Lower leg skin (tissue), 4 donors: ENCODE results near the gene RNF138. TPM values are rescaled to one million over a fixed set of nuclear protein-coding genes. Genes with fewer than 3 reads are reported as not detected.

Source experiments
- DNase-seq, 2 donors: peaks; one replicate each; pipeline ENCODE4 v3.0.0-alpha.2; 2019; ENCODE audit warnings: low spot score in 2 of 2
- H3K4me3 ChIP-seq: fragments of 200-600 bp; sonication (generic); 2 replicates; pipeline ENCODE4 v1.5.1; 2017; ENCODE audit warnings: mild to moderate bottlenecking, low read depth; ENCODE audit not compliant: poor library complexity, severe bottlenecking
- POLR2A ChIP-seq, 2 donors: fragments of 450-650 bp; IDR thresholded peaks; one replicate each; pipeline ENCODE4 v1.6.1; 2016 to 2017; ENCODE audit warnings: antibody characterized with exemption in 2 of 2, mild to moderate bottlenecking in 1 of 2, moderate library complexity in 1 of 2
- WGBS, 2 donors: methylation state at CpG; one replicate each; pipeline ENCODE4 v1.1.5; 2018; 5-methylcytosine and 5-hydroxymethylcytosine counted together
- intact Hi-C: fragments of 100-400 bp; cut with DNase I; formaldehyde crosslinking; loops from one replicate; pipeline ENCODE4 v1.15.0; 2023; ENCODE audit warnings: low total_unique reads
- total RNA-seq, 4 donors: library from RNA; depleted of rRNA; stranded (reverse); fragments of >200 nt; gene quantifications; one replicate each; pipeline ENCODE4 v1.1.0, GENCODE V29; 2016
- TF ChIP-seq, protein P1 (sequence below), 3 donors: fragments of 450-650 bp; IDR thresholded peaks; one replicate each; pipeline ENCODE4 v1.5.1; 2016; ENCODE audit warnings: antibody characterized with exemption in 3 of 3, mild to moderate bottlenecking in 3 of 3, moderate library complexity in 2 of 3

Gene RNF138
- total RNA-seq, 4 donors from 2014 or later = 8.5 to 19.5 (median 14.9) TPM

DNA sequence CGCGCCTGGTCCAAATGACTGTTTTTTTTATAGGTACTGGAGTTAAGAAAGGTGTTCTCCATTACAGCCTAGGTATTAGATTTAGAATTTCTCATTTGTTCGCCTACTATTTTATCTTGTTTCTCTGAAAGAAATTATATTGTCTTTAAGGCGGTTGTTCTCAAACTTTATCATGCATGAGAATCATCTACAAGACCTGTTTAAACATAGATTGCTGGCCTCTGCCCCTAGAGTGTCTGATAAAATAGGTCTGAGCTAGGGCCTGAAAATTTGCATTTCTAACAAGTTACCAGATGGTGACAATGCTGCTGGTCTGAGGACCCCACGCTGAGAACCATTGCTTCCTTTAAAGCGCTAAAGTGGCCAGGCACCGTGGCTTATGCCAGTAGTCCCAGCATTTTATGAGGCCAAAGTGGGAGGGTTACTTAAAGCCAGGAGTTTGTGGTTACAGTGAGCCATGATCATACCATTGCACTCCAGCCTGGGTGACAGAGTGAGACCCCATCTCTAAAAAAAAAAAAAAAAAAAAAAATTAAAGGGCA, 34.0 kb upstream of the RNF138 start:
- 84 to 91% methylated on average over 7 of the region's 7 CpGs for WGBS, 2 donors
- TF ChIP-seq POLR2A (IDR thresholded peaks at IDR 0.05) = no peak
- intact Hi-C loops = no loop called here
- no peak overlapping the region for H3K4me3 ChIP-seq
- DNase-seq = no peak

DNA sequence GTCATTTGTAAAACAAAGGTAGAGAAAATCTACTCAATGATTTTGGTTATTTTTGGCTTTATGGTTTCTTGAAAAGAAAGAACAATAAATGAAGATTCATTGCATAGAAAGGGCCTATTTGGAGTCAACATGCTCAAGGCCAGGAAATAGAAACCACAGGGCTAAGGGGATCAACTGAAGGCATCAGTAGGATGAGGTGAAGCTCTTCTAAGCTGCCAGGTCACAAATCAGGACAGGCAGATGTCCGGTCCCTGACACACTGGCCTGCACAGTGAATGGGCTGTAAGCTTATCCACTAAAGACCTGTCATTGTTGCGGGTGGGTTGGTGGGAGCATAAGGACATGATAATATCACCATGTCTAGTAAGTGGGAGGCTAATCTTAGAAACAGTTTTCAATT, 31.6 kb upstream of the RNF138 start:
- no peak for TF ChIP-seq POLR2A (IDR thresholded peaks at IDR 0.05)
- TF ChIP-seq, protein P1, sequence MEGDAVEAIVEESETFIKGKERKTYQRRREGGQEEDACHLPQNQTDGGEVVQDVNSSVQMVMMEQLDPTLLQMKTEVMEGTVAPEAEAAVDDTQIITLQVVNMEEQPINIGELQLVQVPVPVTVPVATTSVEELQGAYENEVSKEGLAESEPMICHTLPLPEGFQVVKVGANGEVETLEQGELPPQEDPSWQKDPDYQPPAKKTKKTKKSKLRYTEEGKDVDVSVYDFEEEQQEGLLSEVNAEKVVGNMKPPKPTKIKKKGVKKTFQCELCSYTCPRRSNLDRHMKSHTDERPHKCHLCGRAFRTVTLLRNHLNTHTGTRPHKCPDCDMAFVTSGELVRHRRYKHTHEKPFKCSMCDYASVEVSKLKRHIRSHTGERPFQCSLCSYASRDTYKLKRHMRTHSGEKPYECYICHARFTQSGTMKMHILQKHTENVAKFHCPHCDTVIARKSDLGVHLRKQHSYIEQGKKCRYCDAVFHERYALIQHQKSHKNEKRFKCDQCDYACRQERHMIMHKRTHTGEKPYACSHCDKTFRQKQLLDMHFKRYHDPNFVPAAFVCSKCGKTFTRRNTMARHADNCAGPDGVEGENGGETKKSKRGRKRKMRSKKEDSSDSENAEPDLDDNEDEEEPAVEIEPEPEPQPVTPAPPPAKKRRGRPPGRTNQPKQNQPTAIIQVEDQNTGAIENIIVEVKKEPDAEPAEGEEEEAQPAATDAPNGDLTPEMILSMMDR (IDR thresholded peaks at IDR 0.05) = no peak
- DNase-seq = no peak
- 83 to 90% methylated on average over 2 of the region's 2 CpGs for WGBS, 2 donors
- no peak overlapping the region for H3K4me3 ChIP-seq
- intact Hi-C loops = no loop called here

DNA sequence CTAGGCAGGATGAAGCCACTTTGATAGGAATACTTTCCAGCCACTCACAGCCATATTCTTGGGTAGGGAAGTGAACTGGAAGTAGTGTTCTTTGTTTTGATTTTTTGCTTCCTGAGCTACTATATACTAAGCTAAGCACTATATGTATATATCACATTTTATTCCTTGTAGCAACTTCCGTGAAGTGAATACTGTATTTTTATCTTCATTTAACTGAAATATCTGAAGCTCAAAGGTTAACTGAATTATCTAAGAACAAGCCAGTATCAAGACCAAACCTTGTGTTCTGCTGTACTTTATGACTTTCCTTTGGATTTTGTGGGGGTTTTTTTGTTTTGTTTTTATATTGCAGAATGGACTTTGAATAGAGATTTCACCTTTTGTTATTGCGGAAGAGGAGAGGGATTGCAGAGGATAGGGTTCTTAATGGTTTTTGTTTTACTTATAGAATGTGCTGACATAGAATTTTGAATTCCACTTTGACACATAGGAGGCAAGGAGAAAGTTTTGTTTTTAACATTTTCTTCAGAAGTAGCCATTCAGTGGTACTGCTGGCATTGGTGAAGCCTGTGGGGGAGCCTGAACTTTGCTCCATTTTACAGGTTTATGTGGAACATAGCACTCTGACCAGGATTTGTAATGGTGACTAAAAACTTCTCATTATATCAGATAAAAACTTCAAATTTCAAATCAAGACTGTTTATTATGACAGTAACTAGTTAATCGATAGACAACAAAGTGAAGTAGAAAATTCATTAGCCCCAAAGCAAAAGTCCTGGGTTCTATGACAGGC, 24.1 kb upstream of the RNF138 start:
- no peak for DNase-seq
- whole genome bisulfite sequencing, 2 donors = 97 to 98% methylated on average over 3 of the region's 3 CpGs
- intact Hi-C loops = no loop called here
- H3K4me3 ChIP-seq = no peak overlapping the region
- TF ChIP-seq, protein P1 (IDR thresholded peaks at IDR 0.05) = no peak
- no peak for TF ChIP-seq POLR2A (IDR thresholded peaks at IDR 0.05)

DNA sequence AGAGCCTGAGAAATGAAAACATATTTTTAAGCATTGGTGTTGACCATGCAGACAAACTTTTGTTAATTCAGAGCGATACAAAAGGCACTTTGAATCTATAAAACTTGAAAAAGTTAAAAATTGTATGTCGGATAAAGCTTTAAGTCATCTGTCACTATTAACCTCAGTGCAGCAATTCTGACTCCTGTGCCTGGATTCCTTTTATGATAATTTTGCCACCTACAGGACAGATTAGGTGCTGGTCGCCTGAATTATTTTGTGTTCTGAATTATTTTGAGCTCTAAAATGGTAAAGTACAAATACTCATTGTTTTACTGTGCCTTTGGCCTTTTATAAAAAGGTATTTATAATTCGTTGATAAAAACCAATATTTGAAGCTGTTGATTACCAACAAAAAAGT, 19.4 kb upstream of the RNF138 start:
- intact Hi-C loops = no loop called here

DNA sequence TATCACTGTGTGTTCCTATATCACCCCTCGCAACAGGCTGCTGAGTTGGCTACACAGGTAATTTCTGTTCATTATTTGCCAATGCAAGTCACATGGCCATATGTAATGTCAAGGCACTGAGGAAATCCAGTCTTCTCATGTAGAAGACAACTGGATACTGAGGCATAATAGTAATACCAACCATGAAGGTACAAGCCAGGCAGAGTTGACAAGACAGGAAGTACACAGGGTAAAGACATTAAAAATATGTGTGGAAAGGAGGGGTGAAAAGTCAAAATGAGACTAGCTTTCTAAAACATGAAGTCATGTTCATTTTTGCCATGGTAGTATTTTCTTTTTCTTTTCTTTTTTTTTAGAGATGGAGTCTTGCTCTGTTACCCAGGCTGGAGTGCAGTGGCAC, 17.5 kb upstream of the RNF138 start:
- H3K4me3 ChIP-seq = no peak overlapping the region
- TF ChIP-seq, protein P1 (IDR thresholded peaks at IDR 0.05) = no peak
- TF ChIP-seq POLR2A (IDR thresholded peaks at IDR 0.05) = no peak
- no peak for DNase-seq
- WGBS, 2 donors = 91 to 100% methylated on average over 1 of the region's 1 CpG
- intact Hi-C loops = no loop called here

More for the DNA sequence above, 19.4 kb upstream of the RNF138 start:
- TF ChIP-seq, protein P1 (IDR thresholded peaks at IDR 0.05) = no peak
- TF ChIP-seq POLR2A (IDR thresholded peaks at IDR 0.05) = no peak
- WGBS, 2 donors = 55 to 61% methylated on average over 4 of the region's 4 CpGs
- no peak for DNase-seq
- H3K4me3 ChIP-seq = no peak overlapping the region

DNA sequence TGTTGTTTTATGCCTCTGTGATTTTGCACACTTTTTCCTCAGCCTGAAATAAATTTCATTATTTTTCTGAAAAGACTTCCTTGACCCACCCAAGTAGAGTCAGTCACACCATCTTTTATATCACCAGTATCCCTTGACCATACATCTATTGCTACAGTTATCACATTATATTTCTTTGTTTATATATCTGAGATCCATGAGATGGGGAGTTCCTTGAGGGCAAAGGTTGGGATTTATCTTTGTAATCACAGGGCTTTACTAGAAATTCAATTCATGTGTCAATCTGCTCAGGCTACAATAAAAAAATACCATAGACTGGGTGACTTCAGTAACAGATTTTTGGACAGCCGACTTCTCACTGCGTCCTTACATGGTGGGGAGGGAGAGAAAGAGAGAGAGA, 12.8 kb upstream of the RNF138 start:
- intact Hi-C loops = no loop called here
- DNase-seq = no peak
- TF ChIP-seq, protein P1 (IDR thresholded peaks at IDR 0.05) = no peak
- no peak for TF ChIP-seq POLR2A (IDR thresholded peaks at IDR 0.05)
- WGBS, 2 donors = 96 to 98% methylated on average over 2 of the region's 2 CpGs
- H3K4me3 ChIP-seq = no peak overlapping the region
